WTC11 (cell line): ENCODE data around the gene FANCL. TPM values are rescaled to one million over a fixed set of nuclear protein-coding genes. Genes with fewer than 3 reads are reported as not detected.

Source experiments
- ATAC-seq: fragments of 200-7000 bp; cut with Tn5 transposase; 2 replicates; pipeline ENCODE4 v1.10.0; 2021; ENCODE audit warnings: mild to moderate bottlenecking, moderate library complexity
- CTCF ChIA-PET: fragments of 300-600 bp; sonication (Branson Sonifier 250); formaldehyde crosslinking; loops from one replicate; lab custom pipeline; 2021; ENCODE audit warnings: antibody characterized with exemption; lab: Charles Lee
- POLR2A ChIA-PET: fragments of 350-600 bp; sonication (Branson Sonifier 250); formaldehyde crosslinking; loops from one replicate; lab custom pipeline; 2021; ENCODE audit warnings: antibody characterized with exemption; lab: Charles Lee
- DNase-seq: peaks from one replicate; pipeline ENCODE4 v3.0.0; 2021; ENCODE audit warnings: low spot score
- H3K27ac Mint-ChIP-seq: 2 replicates; pipeline ENCODE4 v1.8.0; 2021; ENCODE audit warnings: mixed read lengths
- H3K27me3 Mint-ChIP-seq: 2 replicates; pipeline ENCODE4 v1.8.0; 2021; ENCODE audit warnings: low read depth, mild to moderate bottlenecking, moderate library complexity, mixed read lengths
- H3K36me3 Mint-ChIP-seq: 2 replicates; pipeline ENCODE4 v1.8.0; 2021; ENCODE audit warnings: mixed read lengths
- H3K4me1 Mint-ChIP-seq: 2 replicates; pipeline ENCODE4 v1.8.0; 2022; ENCODE audit warnings: mixed read lengths
- H3K4me3 Mint-ChIP-seq: 2 replicates; pipeline ENCODE4 v1.8.0; 2021; ENCODE audit warnings: mild to moderate bottlenecking, moderate library complexity, mixed read lengths
- H3K9me3 Mint-ChIP-seq: 2 replicates; pipeline ENCODE4 v1.8.0; 2021; ENCODE audit warnings: mixed read lengths
- AR ChIP-seq: fragments of 250-450 bp; sonication (Bioruptor Pico); IDR thresholded peaks from 2 replicates; pipeline ENCODE4 v1.9.0; 2021; ENCODE audit warnings: mild to moderate bottlenecking
- CTCF ChIP-seq: fragments of 200-600 bp; IDR thresholded peaks from 2 replicates; pipeline ENCODE4 v1.8.0; 2022; ENCODE audit warnings: antibody characterized with exemption
- ELF4 ChIP-seq: sonication (generic); formaldehyde crosslinking; IDR thresholded peaks from 2 replicates; pipeline ENCODE4 v1.8.1; 2022; ENCODE audit warnings: low read depth, mild to moderate bottlenecking, moderate library complexity, missing genetic modification reagents
- FOXK1 ChIP-seq: sonication (generic); formaldehyde crosslinking; IDR thresholded peaks from 2 replicates; pipeline ENCODE4 v1.8.0; 2022; ENCODE audit warnings: mild to moderate bottlenecking, moderate library complexity, missing genetic modification reagents
- MAX ChIP-seq: sonication (generic); formaldehyde crosslinking; IDR thresholded peaks from 2 replicates; pipeline ENCODE4 v1.8.0; 2022; ENCODE audit warnings: mild to moderate bottlenecking, missing genetic modification reagents
- PREB ChIP-seq: sonication (generic); formaldehyde crosslinking; IDR thresholded peaks from 2 replicates; pipeline ENCODE4 v1.8.1; 2022; ENCODE audit warnings: mild to moderate bottlenecking, missing genetic modification reagents, moderate library complexity, borderline replicate concordance
- PRRX2 ChIP-seq: fragments of 250-450 bp; sonication (Bioruptor Pico); IDR thresholded peaks from 2 replicates; pipeline ENCODE4 v1.8.0; 2021; ENCODE audit warnings: mild to moderate bottlenecking
- STAT6 ChIP-seq: sonication (generic); formaldehyde crosslinking; conservative IDR thresholded peaks from 2 replicates; pipeline ENCODE4 v1.8.1; 2023; ENCODE audit warnings: mild to moderate bottlenecking, low read depth, missing genetic modification reagents, moderate library complexity
- TCF7 ChIP-seq: sonication (generic); formaldehyde crosslinking; IDR thresholded peaks from 2 replicates; pipeline ENCODE4 v1.8.0; 2022; ENCODE audit warnings: mild to moderate bottlenecking, low read depth, missing genetic modification reagents, moderate library complexity
- ZBTB43 ChIP-seq: sonication (generic); formaldehyde crosslinking; IDR thresholded peaks from 2 replicates; pipeline ENCODE4 v1.8.1; 2023; ENCODE audit warnings: mild to moderate bottlenecking, missing genetic modification reagents
- ZNF121 ChIP-seq: sonication (generic); formaldehyde crosslinking; IDR thresholded peaks from 2 replicates; pipeline ENCODE4 v1.8.0; 2023; ENCODE audit warnings: missing genetic modification reagents
- ZNF532 ChIP-seq: fragments of 250-450 bp; sonication (Bioruptor Pico); IDR thresholded peaks from 2 replicates; pipeline ENCODE4 v1.9.0; 2021; ENCODE audit warnings: mild to moderate bottlenecking, borderline replicate concordance
- total RNA-seq: library from RNA; stranded (reverse); gene quantifications from 3 replicates; pipeline ENCODE4 v1.2.3, GENCODE V29; 2021
- TF ChIP-seq, protein P1 (sequence below): fragments of 250-450 bp; sonication (Bioruptor Pico); IDR thresholded peaks from 2 replicates; pipeline ENCODE4 v1.9.0; 2021; ENCODE audit warnings: moderate library complexity, mild to moderate bottlenecking, inconsistent platforms, borderline replicate concordance

FANCL gene
- total RNA-seq, 1 experiment from 2014 or later, result 38.8 TPM

GRCh38 chr2:58131191-58132011 is 109.7 kb downstream of the FANCL start (continued):
- no peak for TF ChIP-seq ZNF532
- no peak for TF ChIP-seq CTCF
- TF ChIP-seq FOXK1, result no peak
- no peak for TF ChIP-seq ELF4 (CRISPR knock-in tag)
- TF ChIP-seq STAT6 (CRISPR knock-in tag), result no peak

- H3K4me1 Mint-ChIP-seq, result no peaks in the 10 kb centered on the region
- DNase-seq (no peak), ATAC-seq (no peak)
- ChIA-PET POLR2A (no interaction called here), CTCF (interaction anchor here (0.7 kb wide), 1 partner anchor 315 kb away, joined by 3 read pairs; no protein-coding TSS in a partner anchor)
- H3K4me3 Mint-ChIP-seq, result no peak overlapping the region
- H3K27ac Mint-ChIP-seq, result no peak overlapping the region
- no peaks in the 10 kb centered on the region for H3K36me3 Mint-ChIP-seq
- no peaks in the 10 kb centered on the region for H3K27me3 Mint-ChIP-seq
- no peaks in the 10 kb centered on the region for H3K9me3 Mint-ChIP-seq
- no peak for TF ChIP-seq PRRX2 (CRISPR knock-in tag)
- TF ChIP-seq PREB (CRISPR knock-in tag), result no peak
- no peak for TF ChIP-seq ZBTB43 (CRISPR knock-in tag)
- no peak for TF ChIP-seq CTCF
- TF ChIP-seq TCF7 (CRISPR knock-in tag), result no peak
- TF ChIP-seq, protein P1, sequence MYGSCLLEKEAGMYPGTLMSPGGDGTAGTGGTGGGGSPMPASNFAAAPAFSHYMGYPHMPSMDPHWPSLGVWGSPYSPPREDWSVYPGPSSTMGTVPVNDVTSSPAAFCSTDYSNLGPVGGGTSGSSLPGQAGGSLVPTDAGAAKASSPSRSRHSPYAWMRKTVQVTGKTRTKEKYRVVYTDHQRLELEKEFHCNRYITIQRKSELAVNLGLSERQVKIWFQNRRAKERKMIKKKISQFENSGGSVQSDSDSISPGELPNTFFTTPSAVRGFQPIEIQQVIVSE, result no peak
- TF ChIP-seq AR (CRISPR knock-in tag), result no peak
- TF ChIP-seq MAX (CRISPR knock-in tag), result no peak
- TF ChIP-seq ZNF121 (CRISPR knock-in tag), result no peak
Observed at GRCh38 chr2:58130238-58130637, 110.9 kb downstream of the FANCL start.
